B cell (primary cell): Measurements from ENCODE around the gene ARHGDIA.
"Not testable (repeated sequence)": the region's sequence is repeated elsewhere in the genome, so short reads cannot be mapped to it uniquely, and the experiment has no call there.

Source experiments
- CTCF ChIP-seq: fragments of 200-600 bp; IDR thresholded peaks from one replicate; pipeline ENCODE4 v1.8.0; 2022; ENCODE audit warnings: antibody characterized with exemption, mild to moderate bottlenecking
- EZH2 ChIP-seq: IDR thresholded peaks from 2 replicates; pipeline ENCODE4 v1.6.1; 2012; ENCODE audit warnings: borderline replicate concordance, low read depth, mild to moderate bottlenecking, moderate library complexity, low read length; ENCODE audit not compliant: insufficient read depth, poor library complexity, severe bottlenecking

GRCh38 chr17:81840059-81840458 is 31.1 kb downstream of the ARHGDIA start:
- not testable (repeated sequence) for TF ChIP-seq CTCF, EZH2
